ENCODE measurements around the gene EYA3.

Gene EYA3

GRCh38 chr1:27967884-27968466 lies 120.4 kb downstream of the EYA3 start:
- DNase-seq (ENCODE audit: low read depth): no peak

- DNase-seq (ENCODE audit: low read depth): no peak
Measured at GRCh38 chr1:27967106-27967883, 121.1 kb downstream of the EYA3 start.

- DNase-seq (ENCODE audit: low read depth): no peak
Measured at GRCh38 chr1:27966402-27967105, 121.9 kb downstream of the EYA3 start.

- no peak for DNase-seq (ENCODE audit: low read depth)
Measured at GRCh38 chr1:27963393-27963792, 125.0 kb downstream of the EYA3 start.

- no peak for DNase-seq (ENCODE audit: low read depth)
Measured at GRCh38 chr1:27961646-27962221, 126.7 kb downstream of the EYA3 start.

- DNase-seq (ENCODE audit: low read depth): no peak
Measured at GRCh38 chr1:27960762-27961645, 127.4 kb downstream of the EYA3 start.

- DNase-seq (ENCODE audit: low read depth): peak; percentile 76
Measured at GRCh38 chr1:27959792-27960603, 128.4 kb downstream of the EYA3 start, which contains the start of gene XKR8. XKR8 (plus strand) TSS chr1:27959973; CDS start chr1:27960070, 97 bp downstream.

- no peak for DNase-seq (ENCODE audit: low read depth)
Measured at GRCh38 chr1:27958513-27958912, 129.9 kb downstream of the EYA3 start.

- no peak for DNase-seq (ENCODE audit: low read depth)
Measured at GRCh38 chr1:27957655-27958054, 130.8 kb downstream of the EYA3 start.

GRCh38 chr1:27956761-27957160 lies 131.6 kb downstream of the EYA3 start:
- DNase-seq (ENCODE audit: low read depth): no peak

- no peak for DNase-seq (ENCODE audit: low read depth)
Measured at GRCh38 chr1:27955076-27955475, 133.3 kb downstream of the EYA3 start.

- no peak for DNase-seq (ENCODE audit: low read depth)
Measured at GRCh38 chr1:27954186-27954585, 134.2 kb downstream of the EYA3 start.

- DNase-seq (ENCODE audit: low read depth): no peak
Measured at GRCh38 chr1:27952147-27952546, 136.3 kb downstream of the EYA3 start.

GRCh38 chr1:27951396-27951795 lies 137.0 kb downstream of the EYA3 start:
- no peak for DNase-seq (ENCODE audit: low read depth)

GRCh38 chr1:27949027-27949426 lies 139.4 kb downstream of the EYA3 start:
- DNase-seq (ENCODE audit: low read depth): no peak

- DNase-seq (ENCODE audit: low read depth): no peak
Measured at GRCh38 chr1:27945020-27945419, 143.4 kb downstream of the EYA3 start.

GRCh38 chr1:27941671-27942540 lies 146.5 kb downstream of the EYA3 start:
- DNase-seq (ENCODE audit: low read depth): no peak

- DNase-seq (ENCODE audit: low read depth): no peak
Measured at GRCh38 chr1:27940870-27941560, 147.4 kb downstream of the EYA3 start.

- DNase-seq (ENCODE audit: low read depth): peak; percentile 50
Measured at GRCh38 chr1:27940297-27940696, 148.1 kb downstream of the EYA3 start.

All from activated T-helper 9 cell treated with anti-CD3 and anti-CD28 coated beads, Interleukin-2, amount 50 U/mL, for 16 hours (primary cell).